K562 (cell line): ENCODE results near the gene PSMA5. TPM values are rescaled to one million over a fixed set of nuclear protein-coding genes. Genes with fewer than 3 reads are reported as not detected.

Experiments
- ARID3A ChIP-seq: IDR thresholded peaks from 2 replicates; pipeline ENCODE4 v1.6.1; 2012; ENCODE audit warnings: low read depth, low read length, improper control_type of control experiment, borderline replicate concordance
- ARID3B ChIP-seq: fragments of 250-450 bp; sonication (Bioruptor Pico); IDR thresholded peaks from 2 replicates; pipeline ENCODE4 v1.4.0; 2020; ENCODE audit warnings: borderline replicate concordance
- CAMTA2 ChIP-seq: fragments of 250-450 bp; sonication (Bioruptor Pico); conservative IDR thresholded peaks from 2 replicates; pipeline ENCODE4 v1.5.1; 2022
- CHD1 ChIP-seq: fragments of 200-600 bp; sonication (generic); IDR thresholded peaks from one replicate; pipeline ENCODE4 v1.6.1; 2012; ENCODE audit warnings: mild to moderate bottlenecking, moderate library complexity, low read length, inconsistent platforms
- EHMT2 ChIP-seq: fragments of 450-650 bp; IDR thresholded peaks from 2 replicates; pipeline ENCODE4 v1.6.1; 2018; ENCODE audit warnings: antibody characterized with exemption
- EP300 ChIP-seq: IDR thresholded peaks from 2 replicates; pipeline ENCODE4 v1.6.1; 2012; ENCODE audit warnings: low read length, improper control_type of control experiment
- ETV1 ChIP-seq: fragments of 450-650 bp; conservative IDR thresholded peaks from 2 replicates; pipeline ENCODE4 v1.6.1; 2016; ENCODE audit warnings: missing genetic modification characterization, control low read depth, low read depth, missing compliant biosample characterization
- FOSL1 ChIP-seq: fragments of 200-800 bp; sonication (Bioruptor generic); conservative IDR thresholded peaks from 2 replicates; pipeline ENCODE4 v1.6.1; 2016; ENCODE audit warnings: missing genetic modification characterization, missing compliant biosample characterization
- GABPB2 ChIP-seq: fragments of 250-450 bp; sonication (Bioruptor Pico); conservative IDR thresholded peaks from 2 replicates; pipeline ENCODE4 v1.5.1; 2021; ENCODE audit warnings: mild to moderate bottlenecking
- GMEB1 ChIP-seq: fragments of 250-450 bp; sonication (Bioruptor Pico); IDR thresholded peaks from 2 replicates; pipeline ENCODE4 v1.4.0; 2020; ENCODE audit warnings: mild to moderate bottlenecking
- NEUROD1 ChIP-seq: fragments of 150-350 bp; IDR thresholded peaks from 2 replicates; pipeline ENCODE4 v1.6.1; 2014; ENCODE audit warnings: borderline replicate concordance, low read length, low read depth; ENCODE audit not compliant: partially characterized antibody
- NR3C1 ChIP-seq: sonication (generic); formaldehyde crosslinking; IDR thresholded peaks from 2 replicates; pipeline ENCODE4 v1.8.1; 2022; ENCODE audit warnings: missing genetic modification reagents
- PTRF ChIP-seq: fragments of 450-650 bp; IDR thresholded peaks from 2 replicates; pipeline ENCODE4 v1.6.1; 2016; ENCODE audit warnings: mild to moderate bottlenecking, missing genetic modification characterization, missing compliant biosample characterization
- SAFB ChIP-seq: fragments of 200-400 bp; formaldehyde crosslinking; IDR thresholded peaks from 2 replicates; pipeline ENCODE4 v1.6.1; 2017; ENCODE audit warnings: low read depth, low read length, borderline replicate concordance
- SREBF2 ChIP-seq: sonication (generic); formaldehyde crosslinking; IDR thresholded peaks from 2 replicates; pipeline ENCODE4 v1.4.0; 2020; ENCODE audit warnings: mild to moderate bottlenecking, missing genetic modification reagents
- STAG1 ChIP-seq: sonication (generic); formaldehyde crosslinking; IDR thresholded peaks from 2 replicates; pipeline ENCODE4 v1.5.0; 2020; ENCODE audit warnings: missing genetic modification reagents, borderline replicate concordance
- TAF9B ChIP-seq: fragments of 450-650 bp; IDR thresholded peaks from 2 replicates; pipeline ENCODE4 v1.6.1; 2018; ENCODE audit warnings: mild to moderate bottlenecking; ENCODE audit not compliant: partially characterized antibody
- TAL1 ChIP-seq: fragments of 450-650 bp; IDR thresholded peaks from 2 replicates; pipeline ENCODE4 v1.6.1; 2016; ENCODE audit warnings: mild to moderate bottlenecking
- ZNF146 ChIP-seq: IDR thresholded peaks from one replicate; pipeline ENCODE4 v1.6.1; 2018; ENCODE audit warnings: missing compliant biosample characterization; ENCODE audit not compliant: unreplicated experiment
- ZNF165 ChIP-seq: fragments of 250-450 bp; sonication (Bioruptor Pico); IDR thresholded peaks from 2 replicates; pipeline ENCODE4 v1.4.0; 2020; ENCODE audit warnings: borderline replicate concordance
- ZNF253 ChIP-seq: fragments of 250-450 bp; sonication (Bioruptor Pico); conservative IDR thresholded peaks from 2 replicates; pipeline ENCODE4 v1.6.1; 2021; ENCODE audit warnings: mild to moderate bottlenecking
- ZNF316 ChIP-seq: fragments of 450-650 bp; IDR thresholded peaks from 2 replicates; pipeline ENCODE4 v1.6.1; 2016
- ZNF347 ChIP-seq: fragments of 450-650 bp; formaldehyde crosslinking; IDR thresholded peaks from 2 replicates; pipeline ENCODE4 v1.4.0; 2020; ENCODE audit warnings: low read depth, mild to moderate bottlenecking, moderate library complexity
- ZNF444 ChIP-seq: fragments of 250-450 bp; sonication (Bioruptor Pico); IDR thresholded peaks from 2 replicates; pipeline ENCODE4 v1.4.0; 2020; ENCODE audit warnings: mild to moderate bottlenecking, moderate library complexity
- ZNF589 ChIP-seq: fragments of 200-800 bp; sonication (Bioruptor generic); IDR thresholded peaks from 2 replicates; pipeline ENCODE4 v1.6.1; 2016; ENCODE audit warnings: low read depth, missing genetic modification characterization, missing compliant biosample characterization
- ZNF785 ChIP-seq: fragments of 250-450 bp; sonication (Bioruptor Pico); IDR thresholded peaks from 2 replicates; pipeline ENCODE4 v1.4.0; 2020; ENCODE audit warnings: mild to moderate bottlenecking
- polyA plus RNA-seq, 8 experiments: library from polyadenylated mRNA; depleted of rRNA in 4 of 8; stranded (reverse) in 5 of 8; unstranded in 3 of 8; fragments of >200 nt; fragmentation: Nextera tagmentation in 2 of 8; fragmentation: Illumina TruSeq in 1 of 8; extraction: Ambion mirVana in 2 of 8; extraction: Trizol in 1 of 8; gene quantifications; 2 replicates each; pipeline versions ENCODE4 v1.2.1 to v1.2.3, GENCODE V29; 2011 to 2014; ENCODE audit warnings: inconsistent platforms in 1 of 8, missing spikeins in 1 of 8
- total RNA-seq, 7 experiments: library from RNA; depleted of rRNA in 6 of 7; stranded (reverse); fragments of >200 nt in 6 of 7; fragmentation: Illumina TruSeq in 2 of 7; extraction: Trizol in 2 of 7; gene quantifications; 2 replicates each; pipeline versions ENCODE4 v1.2.1 to v1.2.3, GENCODE V29; 2011 to 2021; ENCODE audit warnings: low replicate concordance in 1 of 7

PSMA5 gene
- total and polyA plus RNA-seq, 9 of the 15 experiments (the other 6 are each of a cell fraction or from before 2014, with no cell fraction given): 82.6 to 542 (median 287) TPM

- 0 out of 2 replicates have a peak, but pooled peaks have one; percentile 31 for TF ChIP-seq GMEB1 (CRISPR knock-in tag)
- 0 out of 2 replicates have a peak, but pooled peaks have one; percentile 47 for TF ChIP-seq ZNF165
- no peak for TF ChIP-seq SAFB
- TF ChIP-seq ARID3B (CRISPR knock-in tag): peak; percentile 67; the same call in 1 of the 2 replicates
- peak; percentile 69 for TF ChIP-seq EHMT2
- peak; percentile 89 for TF ChIP-seq ZNF316
- TF ChIP-seq NR3C1 (CRISPR knock-in tag): no peak
- peak; percentile 42 for TF ChIP-seq TAL1
- no peak; the same call in 1 of the 2 replicates for TF ChIP-seq PTRF (tag)
- TF ChIP-seq ZNF589 (CRISPR knock-in tag): peak; percentile 85
- peak; percentile 97 for TF ChIP-seq EP300
- peak; percentile 70 for TF ChIP-seq TAF9B
- no peak for TF ChIP-seq ZNF253 (CRISPR knock-in tag)
- TF ChIP-seq ETV1 (tag): no peak
- TF ChIP-seq SREBF2 (CRISPR knock-in tag): no peak
- no peak for TF ChIP-seq CAMTA2 (CRISPR knock-in tag)
- peak; percentile 77 for TF ChIP-seq CHD1
- TF ChIP-seq ZNF347 (CRISPR knock-in tag): no peak
- TF ChIP-seq STAG1 (CRISPR knock-in tag): no peak
- TF ChIP-seq ZNF785 (CRISPR knock-in tag): no peak
- TF ChIP-seq FOSL1: peak; percentile 95
- TF ChIP-seq ZNF146 (CRISPR knock-in tag): no peak
- TF ChIP-seq ZNF444 (CRISPR knock-in tag): no peak
- peak; percentile 57; the same call in 1 of the 2 replicates for TF ChIP-seq ARID3A
- TF ChIP-seq GABPB2: no peak
- peak; percentile 53 for TF ChIP-seq NEUROD1
Measured at GRCh38 chr1:109389638-109390341, 36.5 kb downstream of the PSMA5 start (continued).
